C4-2B (cell line): ENCODE data around the gene BCL11B.

Experiments
- CTCF ChIP-seq: fragments of 450-650 bp; conservative IDR thresholded peaks from 2 replicates; pipeline ENCODE4 v1.5.1; 2017; ENCODE audit warnings: mild to moderate bottlenecking
- ZFX ChIP-seq: fragments of 450-650 bp; IDR thresholded peaks from 2 replicates; pipeline ENCODE4 v1.6.1; 2017

GRCh38 chr14:99255621-99256482 is 16.1 kb downstream of the BCL11B start:
- TF ChIP-seq CTCF: no peak
- TF ChIP-seq ZFX: no peak
